H9 (cell line): ENCODE results near the gene TBC1D3I. TPM values are rescaled to one million over a fixed set of nuclear protein-coding genes. Genes with fewer than 3 reads are reported as not detected.
"Not testable (repeated sequence)": the region's sequence is repeated elsewhere in the genome, so short reads cannot be mapped to it uniquely, and the experiment has no call there.

Source experiments
- DNase-seq: peaks from one replicate; pipeline ENCODE4 v3.0.0-alpha.2; 2017
- H2AFZ ChIP-seq: one replicate; pipeline ENCODE4 v1.6.1; 2013; ENCODE audit warnings: mild to moderate bottlenecking, low read length, control low read depth, moderate library complexity
- H2AK5ac ChIP-seq: 2 replicates; pipeline ENCODE4 v1.6.1; 2013; ENCODE audit warnings: low read length, control low read depth, mixed read lengths; ENCODE audit not compliant: insufficient read length
- H2BK120ac ChIP-seq: one replicate; pipeline ENCODE4 v1.6.1; 2013; ENCODE audit warnings: low read depth, mild to moderate bottlenecking, low read length, control low read depth, inconsistent platforms; ENCODE audit not compliant: poor library complexity, severe bottlenecking
- H2BK12ac ChIP-seq: 2 replicates; pipeline ENCODE4 v1.6.1; 2013; ENCODE audit warnings: low read length, control low read depth, mixed read lengths, low read depth; ENCODE audit not compliant: insufficient read length
- H2BK15ac ChIP-seq: 2 replicates; pipeline ENCODE4 v1.6.1; 2013; ENCODE audit warnings: low read depth, low read length, control low read depth
- H2BK20ac ChIP-seq: one replicate; pipeline ENCODE4 v1.6.1; 2013; ENCODE audit warnings: low read depth, mild to moderate bottlenecking, low read length, control low read depth, inconsistent platforms; ENCODE audit not compliant: poor library complexity, severe bottlenecking
- H2BK5ac ChIP-seq: 2 replicates; pipeline ENCODE4 v1.6.1; 2013; ENCODE audit warnings: low read length, control low read depth, mixed read lengths; ENCODE audit not compliant: insufficient read length
- H3K14ac ChIP-seq: 2 replicates; pipeline ENCODE4 v1.6.1; 2013; ENCODE audit warnings: low read length, control low read depth; ENCODE audit not compliant: insufficient read depth
- H3K18ac ChIP-seq: 2 replicates; pipeline ENCODE4 v1.6.1; 2013; ENCODE audit warnings: low read depth, mild to moderate bottlenecking, mixed read lengths, low read length, control low read depth; ENCODE audit not compliant: insufficient read length
- H3K23ac ChIP-seq: 2 replicates; pipeline ENCODE4 v1.6.1; 2013; ENCODE audit warnings: low read length, control low read depth, mixed read lengths, low read depth; ENCODE audit not compliant: insufficient read length
- H3K23me2 ChIP-seq: 2 replicates; pipeline ENCODE4 v1.6.1; 2013; ENCODE audit warnings: low read depth, mild to moderate bottlenecking, mixed read lengths, low read length, control low read depth; ENCODE audit not compliant: insufficient read length, poor library complexity, severe bottlenecking
- H3K27ac ChIP-seq: 2 replicates; pipeline ENCODE4 v1.5.1; 2013; ENCODE audit warnings: low read length, control low read depth, mixed read lengths, low read depth; ENCODE audit not compliant: insufficient read length
- H3K27me3 ChIP-seq: 2 replicates; pipeline ENCODE4 v1.6.1; 2013; ENCODE audit warnings: low read length, control low read depth, inconsistent platforms; ENCODE audit not compliant: insufficient read depth
- H3K4ac ChIP-seq: 2 replicates; pipeline ENCODE4 v1.6.1; 2013; ENCODE audit warnings: low read depth, mild to moderate bottlenecking, control low read depth, inconsistent platforms, low read length, moderate library complexity
- H3K4me1 ChIP-seq: 2 replicates; pipeline ENCODE4 v1.6.1; 2013; ENCODE audit warnings: low read length, control low read depth, inconsistent platforms; ENCODE audit not compliant: insufficient read depth
- H3K4me2 ChIP-seq: 2 replicates; pipeline ENCODE4 v1.6.1; 2013; ENCODE audit warnings: low read length, control low read depth, mixed read lengths; ENCODE audit not compliant: insufficient read length, insufficient read depth
- H3K56ac ChIP-seq: 2 replicates; pipeline ENCODE4 v1.6.1; 2013; ENCODE audit warnings: low read depth, mild to moderate bottlenecking, mixed read lengths, low read length, control low read depth; ENCODE audit not compliant: insufficient read length
- H3K79me1 ChIP-seq: 2 replicates; pipeline ENCODE4 v1.6.1; 2013; ENCODE audit warnings: low read depth, mild to moderate bottlenecking, moderate library complexity, low read length, control low read depth, inconsistent platforms; ENCODE audit not compliant: insufficient read depth, poor library complexity, severe bottlenecking
- H3K79me2 ChIP-seq: 2 replicates; pipeline ENCODE4 v1.6.1; 2013; ENCODE audit warnings: low read length, control low read depth, inconsistent platforms; ENCODE audit not compliant: insufficient read depth
- H3K9ac ChIP-seq: 2 replicates; pipeline ENCODE4 v1.6.1; 2013; ENCODE audit warnings: low read length, control low read depth, mixed read lengths; ENCODE audit not compliant: insufficient read length; ENCODE audit errors: extremely low read depth
- H3K9me3 ChIP-seq: one replicate; pipeline ENCODE4 v1.6.1; 2013; ENCODE audit warnings: low read depth, low read length, inconsistent platforms; ENCODE audit not compliant: control insufficient read depth
- H3T11ph ChIP-seq: one replicate; pipeline ENCODE4 v1.6.1; 2013; ENCODE audit warnings: mild to moderate bottlenecking, low read length, control low read depth, inconsistent platforms
- H4K20me1 ChIP-seq: one replicate; pipeline ENCODE4 v1.6.1; 2013; ENCODE audit not compliant: control insufficient read depth, insufficient read length, insufficient read depth
- H4K5ac ChIP-seq: 2 replicates; pipeline ENCODE4 v1.6.1; 2013; ENCODE audit warnings: low read depth, mild to moderate bottlenecking, mixed read lengths, low read length, control low read depth; ENCODE audit not compliant: insufficient read length
- H4K8ac ChIP-seq: replicated peaks from 2 replicates; pipeline ENCODE4 v1.6.1; 2013; ENCODE audit warnings: low read length, control low read depth, mixed read lengths, low read depth; ENCODE audit not compliant: insufficient read length
- H4K91ac ChIP-seq: 2 replicates; pipeline ENCODE4 v1.6.1; 2013; ENCODE audit warnings: low read depth, mild to moderate bottlenecking, moderate library complexity, mixed read lengths, low read length, control low read depth; ENCODE audit not compliant: insufficient read length
- H3K27ac Mint-ChIP-seq, 3 experiments: 2 replicates in 2 of 3; 3 replicates in 1 of 3; pipeline ENCODE4 v1.8.0; 2020 to 2021; ENCODE audit warnings: mixed read lengths in 3 of 3, mild to moderate bottlenecking in 1 of 3, moderate library complexity in 1 of 3
- H3K27me3 Mint-ChIP-seq: 2 replicates; pipeline ENCODE4 v1.8.0; 2021; ENCODE audit warnings: low read depth, mild to moderate bottlenecking, moderate library complexity, mixed read lengths
- H3K36me3 Mint-ChIP-seq, 3 experiments: 2 replicates in 2 of 3; 3 replicates in 1 of 3; pipeline ENCODE4 v1.8.0; 2020 to 2021; ENCODE audit warnings: low read depth in 3 of 3, mixed read lengths in 3 of 3; ENCODE audit not compliant: insufficient read depth in 1 of 3
- H3K4me1 Mint-ChIP-seq, 2 experiments: 2 replicates each; pipeline ENCODE4 v1.8.0; 2020; ENCODE audit warnings: mixed read lengths in 2 of 2
- H3K4me3 Mint-ChIP-seq, 2 experiments: 2 replicates in 1 of 2; 3 replicates in 1 of 2; pipeline ENCODE4 v1.8.0; 2020 to 2021; ENCODE audit warnings: mild to moderate bottlenecking in 2 of 2, mixed read lengths in 2 of 2, moderate library complexity in 1 of 2
- H3K9me3 Mint-ChIP-seq, 2 experiments: 2 replicates in 1 of 2; 3 replicates in 1 of 2; pipeline ENCODE4 v1.8.0; 2020; ENCODE audit warnings: mild to moderate bottlenecking in 2 of 2, mixed read lengths in 2 of 2, moderate library complexity in 1 of 2
- WGBS: extraction: QIAGEN DNeasy Blood & Tissue Kit; methylation state at CpG from one replicate; pipeline ENCODE4 v1.1.7; 2013; ENCODE audit warnings: missing lambda C conversion rate, low lambda C conversion rate, mixed read lengths; ENCODE audit not compliant: insufficient read length; ENCODE audit errors: extremely low coverage; 5-methylcytosine and 5-hydroxymethylcytosine counted together
- total RNA-seq: library from RNA; stranded (reverse); gene quantifications from 2 replicates; pipeline ENCODE4 v1.2.1, GENCODE V29; 2021

The TBC1D3I gene
- total RNA-seq, 1 experiment from 2014 or later = 0.35 TPM

GRCh38 chr17:36283256-36283655 is 18.9 kb upstream of the TBC1D3I start:
- H3K56ac ChIP-seq, H3K4me2 ChIP-seq, H3K27ac Mint-ChIP-seq, H3K27me3 Mint-ChIP-seq, H3K4me1 ChIP-seq, H3K27ac ChIP-seq, H2BK20ac ChIP-seq, DNase-seq, H3K9ac ChIP-seq, H3K23me2 ChIP-seq, H2BK15ac ChIP-seq, H3K14ac ChIP-seq, H3K36me3 Mint-ChIP-seq, H4K8ac ChIP-seq, H4K91ac ChIP-seq, H2AFZ ChIP-seq, H3K18ac ChIP-seq, H3K79me1 ChIP-seq, H2BK5ac ChIP-seq, H2BK12ac ChIP-seq, H2BK120ac ChIP-seq, H3K4me3 Mint-ChIP-seq, H3K79me2 ChIP-seq, H3T11ph ChIP-seq, H3K23ac ChIP-seq, H3K4ac ChIP-seq, H3K4me1 Mint-ChIP-seq, H2AK5ac ChIP-seq, H4K20me1 ChIP-seq, H3K9me3 ChIP-seq, H4K5ac ChIP-seq, H3K9me3 Mint-ChIP-seq, H3K27me3 ChIP-seq: not testable (repeated sequence)
- WGBS = no CpG with 5 or more reads among the region's 1 CpG

GRCh38 chr17:36242046-36242445 is 22.3 kb downstream of the TBC1D3I start:
- H3K79me2 ChIP-seq, DNase-seq, H3K4ac ChIP-seq, H3K9me3 Mint-ChIP-seq, H3K4me1 ChIP-seq, H3K4me3 Mint-ChIP-seq, H2AK5ac ChIP-seq, H2AFZ ChIP-seq, H3K27ac ChIP-seq, H3K23ac ChIP-seq, H3T11ph ChIP-seq, H2BK15ac ChIP-seq, H4K20me1 ChIP-seq, H3K27me3 Mint-ChIP-seq, H2BK20ac ChIP-seq, H3K4me1 Mint-ChIP-seq, H3K18ac ChIP-seq, H4K91ac ChIP-seq, H3K9me3 ChIP-seq, H3K14ac ChIP-seq, H4K5ac ChIP-seq, H3K23me2 ChIP-seq, H2BK120ac ChIP-seq, H3K79me1 ChIP-seq, H3K9ac ChIP-seq, H2BK12ac ChIP-seq, H4K8ac ChIP-seq, H3K56ac ChIP-seq, H3K27me3 ChIP-seq, H3K27ac Mint-ChIP-seq, H3K4me2 ChIP-seq, H3K36me3 Mint-ChIP-seq, H2BK5ac ChIP-seq: not testable (repeated sequence)
- no CpG with 5 or more reads among the region's 4 CpGs for WGBS
